RWPE1 (cell line): ENCODE results near the gene SNTN.

Experiments used
- CTCF ChIA-PET: fragments of 350-600 bp; sonication (Branson Sonifier 250); formaldehyde crosslinking; extraction: SDS; loops from one replicate; lab custom pipeline; 2021; lab: Yijun Ruan, JAX
- POLR2A ChIA-PET: fragments of 400-600 bp; formaldehyde crosslinking; extraction: SDS; loops from one replicate; lab custom pipeline; 2020; ENCODE audit warnings: antibody characterized with exemption; ENCODE audit not compliant: low non-redundant PET; lab: Yijun Ruan, JAX
- DNase-seq: peaks from one replicate; pipeline ENCODE4 v3.0.0; 2012; ENCODE audit warnings: low spot score
- H3K27ac ChIP-seq: fragments of 450-650 bp; 2 replicates; pipeline ENCODE4 v1.5.1; 2017
- CTCF ChIP-seq: fragments of 450-650 bp; conservative IDR thresholded peaks from 2 replicates; pipeline ENCODE4 v1.5.1; 2017; ENCODE audit warnings: low read depth, mild to moderate bottlenecking

The SNTN gene

GRCh38 chr3:63652066-63652725 is at the start of gene SNTN:
SNTN (plus strand) TSS chr3:63652675; CDS start chr3:63652688, 13 bp downstream.
- no peak for DNase-seq
- no peak within 1 kb of the TSS for H3K27ac ChIP-seq
- TF ChIP-seq CTCF: no peak
- CTCF ChIA-PET: no interaction called here
- POLR2A ChIA-PET: no interaction called here

DNA sequence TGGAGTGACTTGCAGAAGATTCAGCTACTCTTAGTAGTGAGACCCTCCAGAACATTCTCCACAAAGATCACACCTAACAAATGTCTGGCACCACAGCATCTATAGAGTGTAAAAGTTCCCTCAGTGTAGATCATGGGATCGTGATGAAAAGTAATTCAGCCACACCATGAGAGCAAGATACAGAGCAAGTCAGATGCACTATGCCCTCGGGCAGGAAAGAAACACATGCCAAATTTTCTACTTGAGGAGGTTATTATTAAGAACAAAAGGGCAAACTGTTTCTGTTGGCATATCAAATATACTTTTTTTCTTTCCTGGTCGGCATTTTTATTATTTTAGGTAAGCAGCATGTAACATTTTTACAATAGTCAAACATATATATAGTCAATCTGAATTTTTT is 44.8 kb upstream of the SNTN start:
- no peak for DNase-seq
- no peak for TF ChIP-seq CTCF
- CTCF ChIA-PET: no interaction called here
- no peak overlapping the region for H3K27ac ChIP-seq
- POLR2A ChIA-PET: no interaction called here

- H3K27ac ChIP-seq: no peak overlapping the region
- TF ChIP-seq CTCF: no peak
- CTCF ChIA-PET: no interaction called here
- POLR2A ChIA-PET: no interaction called here
- no peak for DNase-seq
Measured at GRCh38 chr3:63609408-63609807, 43.1 kb upstream of the SNTN start.

GRCh38 chr3:63609834-63610233 is 42.6 kb upstream of the SNTN start:
- ChIA-PET POLR2A (no interaction called here), CTCF (no interaction called here)
- no peak overlapping the region for H3K27ac ChIP-seq
- DNase-seq: no peak
- no peak for TF ChIP-seq CTCF

- no peak for DNase-seq
- no peak overlapping the region for H3K27ac ChIP-seq
- POLR2A ChIA-PET: no interaction called here
- no peak for TF ChIP-seq CTCF
- CTCF ChIA-PET: no interaction called here
Measured at GRCh38 chr3:63611382-63611781, 41.1 kb upstream of the SNTN start.

- CTCF ChIA-PET: no interaction called here
- no peak for TF ChIP-seq CTCF
- POLR2A ChIA-PET: no interaction called here
- H3K27ac ChIP-seq: no peak overlapping the region
- DNase-seq: no peak
Measured at GRCh38 chr3:63613561-63613960, 38.9 kb upstream of the SNTN start.
